CD4-positive, CD25-positive, alpha-beta regulatory T cell (primary cell): ENCODE measurements around the gene RASL12. TPM values are rescaled to one million over a fixed set of nuclear protein-coding genes. Genes with fewer than 3 reads are reported as not detected.

Source experiments
- ATAC-seq, 2 donors: fragments of 150-1000 bp; cut with Tn5 transposase; one replicate each; pipeline ENCODE4 v1.10.0; 2021; ENCODE audit warnings: low read depth in 2 of 2, moderate number of reproducible peaks in 2 of 2, moderate library complexity in 1 of 2
- DNase-seq, 3 donors: peaks; one replicate each; pipeline versions ENCODE4 v3.0.0 to v3.0.0-alpha.2; 2012 to 2022; ENCODE audit warnings: mixed read lengths in 1 of 3
- H3K27ac ChIP-seq: one replicate; pipeline ENCODE4 v1.7.0; 2013; ENCODE audit warnings: mild to moderate bottlenecking, low read length; ENCODE audit not compliant: insufficient read depth, poor library complexity, severe bottlenecking
- H3K27me3 ChIP-seq: one replicate; pipeline ENCODE4 v1.7.0; 2013; ENCODE audit warnings: low read length; ENCODE audit not compliant: control insufficient read depth, insufficient read depth
- H3K36me3 ChIP-seq: one replicate; pipeline ENCODE4 v1.7.0; 2013; ENCODE audit warnings: mild to moderate bottlenecking, low read length, moderate library complexity; ENCODE audit not compliant: control insufficient read depth, insufficient read depth
- H3K4me1 ChIP-seq: 2 replicates; pipeline ENCODE4 v1.7.0; 2013; ENCODE audit warnings: mild to moderate bottlenecking, low read length; ENCODE audit not compliant: insufficient read depth, control insufficient read depth, poor library complexity, severe bottlenecking
- H3K4me3 ChIP-seq: one replicate; pipeline ENCODE4 v1.7.0; 2013; ENCODE audit warnings: low read depth, mild to moderate bottlenecking, low read length, moderate library complexity
- H3K9me3 ChIP-seq, 2 experiments: 1 replicate in 1 of 2; 2 replicates in 1 of 2; pipeline ENCODE4 v1.7.0; 2013; ENCODE audit warnings: low read length in 2 of 2, mild to moderate bottlenecking in 1 of 2, moderate library complexity in 1 of 2; ENCODE audit not compliant: control insufficient read depth in 2 of 2
- H3K27ac Mint-ChIP-seq, 3 donors: one replicate each; pipeline ENCODE4 v1.8.0; 2020 to 2022; ENCODE audit warnings: mild to moderate bottlenecking in 3 of 3, mixed read lengths in 3 of 3, moderate library complexity in 2 of 3
- H3K27me3 Mint-ChIP-seq: one replicate; pipeline ENCODE4 v1.8.0; 2022; ENCODE audit warnings: mild to moderate bottlenecking, mixed read lengths
- H3K36me3 Mint-ChIP-seq: one replicate; pipeline ENCODE4 v1.8.0; 2020; ENCODE audit warnings: mixed read lengths
- H3K4me1 Mint-ChIP-seq, 4 donors: one replicate each; pipeline ENCODE4 v1.8.0; 2020 to 2022; ENCODE audit warnings: mixed read lengths in 4 of 4, mild to moderate bottlenecking in 1 of 4
- H3K4me3 Mint-ChIP-seq, 4 donors: one replicate each; pipeline ENCODE4 v1.8.0; 2020 to 2022; ENCODE audit warnings: mild to moderate bottlenecking in 4 of 4, mixed read lengths in 4 of 4, moderate library complexity in 3 of 4
- H3K9me3 Mint-ChIP-seq, 7 donors: one replicate each; pipeline ENCODE4 v1.8.0; 2020 to 2022; ENCODE audit warnings: mixed read lengths in 7 of 7, mild to moderate bottlenecking in 3 of 7, moderate library complexity in 2 of 7
- polyA plus RNA-seq, 4 donors: library from polyadenylated mRNA; unstranded; fragments of 300-500 nt; fragmentation: Illumina TruSeq; gene quantifications; one replicate each; pipeline ENCODE4 v1.2.3, GENCODE V29; 2021
- total RNA-seq: library from RNA; stranded (reverse); gene quantifications from one replicate; pipeline ENCODE4 v1.2.3, GENCODE V29; 2022

The RASL12 gene
- total RNA-seq (not detected), polyA plus RNA-seq (not detected)

DNA sequence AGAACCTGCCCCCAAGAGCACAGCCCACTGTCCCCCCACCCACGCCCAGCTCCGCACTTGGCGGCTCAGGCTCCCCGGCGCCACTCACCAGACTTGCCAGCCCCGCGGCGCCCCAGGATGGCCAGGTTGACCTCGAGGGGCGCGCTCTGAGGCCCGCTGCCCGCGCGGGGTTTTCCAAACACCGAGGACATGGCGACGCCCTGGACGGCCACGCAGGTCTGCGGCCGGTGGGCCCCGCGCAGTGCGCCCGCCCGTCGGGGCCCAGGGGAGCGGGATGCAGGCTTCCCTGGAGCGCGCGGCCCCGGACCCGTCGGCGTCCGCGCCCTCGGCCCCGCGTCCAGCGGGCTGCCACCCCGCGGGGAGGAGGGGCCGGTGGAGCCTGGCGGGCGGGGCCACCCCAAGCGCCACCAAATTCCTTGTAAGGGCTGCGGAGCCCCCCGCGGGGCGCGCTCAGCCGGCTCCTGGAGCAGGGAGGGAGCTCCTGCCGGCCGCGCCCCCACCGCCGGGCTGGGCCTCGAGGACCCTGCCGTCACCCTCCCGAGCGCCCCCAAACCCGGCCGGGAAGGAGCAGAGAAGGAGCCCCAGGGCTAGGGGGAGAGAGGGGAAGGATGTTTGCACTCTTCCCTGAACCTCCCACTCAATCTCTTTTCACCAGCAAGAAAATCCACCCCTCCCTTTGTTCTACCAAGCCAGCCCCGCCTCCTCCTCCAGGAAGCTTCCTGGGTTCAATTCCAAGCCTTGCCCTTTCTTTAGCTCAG lies at the start of gene RASL12:
Gene RASL12, minus strand, starts transcription at position 347 of the 758 bp plus-strand sequence. Its CDS starts 156 bp downstream, at position 191.
- DNase-seq (no peak), ATAC-seq (no peak)
- no peaks in the 10 kb centered on the region for H3K9me3 Mint-ChIP-seq
- H3K4me1 Mint-ChIP-seq, result peaks cover 0 to 12% (median 0%) of the 10 kb centered on the region in 4 donors
- H3K36me3 Mint-ChIP-seq, result no peaks in the 10 kb centered on the region
- H3K4me3 ChIP-seq, result no peak within 1 kb of the TSS
- H3K27ac ChIP-seq, result no peak within 1 kb of the TSS
- no peaks in the 10 kb centered on the region for H3K9me3 ChIP-seq
- peaks cover 41% of the 10 kb centered on the region for H3K27me3 Mint-ChIP-seq
- no peaks in the 10 kb centered on the region for H3K4me1 ChIP-seq
- H3K27ac Mint-ChIP-seq, result no peak within 1 kb of the TSS
- H3K4me3 Mint-ChIP-seq, result peak within 1 kb of the TSS in 2 of 4 donors; percentile 56 to 69
- peaks cover 14% of the 10 kb centered on the region for H3K27me3 ChIP-seq
- no peaks in the 10 kb centered on the region for H3K36me3 ChIP-seq

DNA sequence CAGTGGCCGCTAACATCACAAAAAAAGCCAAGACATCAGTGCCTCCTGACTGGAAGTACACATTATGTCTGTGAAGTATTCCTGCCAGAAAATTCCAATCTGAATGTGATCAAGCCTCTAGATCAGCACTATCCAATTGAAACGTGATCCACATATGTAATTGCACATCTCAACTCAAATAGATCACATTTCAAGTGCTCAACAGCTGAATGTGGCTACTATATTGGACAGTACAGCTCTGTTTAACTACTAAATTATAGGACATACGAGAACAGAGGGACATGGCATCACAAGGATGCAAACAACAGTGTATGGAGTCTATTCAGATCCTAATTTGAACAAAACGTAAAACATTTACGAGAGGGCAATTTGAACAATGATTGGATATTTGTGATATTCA lies 47.8 kb upstream of the RASL12 start:
- ATAC-seq (no peak), DNase-seq (no peak)
- Histone ChIP-seq H3K27ac (no peak overlapping the region), H3K4me1 (no peaks in the 10 kb centered on the region), H3K4me3 (no peak overlapping the region), H3K9me3 (no peaks in the 10 kb centered on the region), H3K27me3 (no peaks in the 10 kb centered on the region), H3K36me3 (peaks cover 72% of the 10 kb centered on the region)
- Mint-ChIP-seq H3K9me3 (no peaks in the 10 kb centered on the region), H3K36me3 (peaks cover 51% of the 10 kb centered on the region), H3K27ac (no peak overlapping the region), H3K4me1 (peaks cover 0 to 7% (median 2%) of the 10 kb centered on the region in 4 donors), H3K4me3 (no peak overlapping the region), H3K27me3 (no peaks in the 10 kb centered on the region)

GRCh38 chr15:65115086-65115485 lies 47.3 kb upstream of the RASL12 start, which contains the start of gene UBAP1L:
Gene UBAP1L (minus strand): TSS chr15:65115200. CDS start chr15:65106215, 8,985 bp downstream.
- Mint-ChIP-seq H3K4me3 (no peak within 1 kb of the TSS), H3K27ac (no peak within 1 kb of the TSS), H3K27me3 (no peaks in the 10 kb centered on the region), H3K4me1 (peaks cover 0 to 7% (median 2%) of the 10 kb centered on the region in 4 donors), H3K36me3 (peaks cover 51% of the 10 kb centered on the region), H3K9me3 (no peaks in the 10 kb centered on the region)
- DNase-seq (no peak), ATAC-seq (no peak)
- no peaks in the 10 kb centered on the region for H3K9me3 ChIP-seq
- H3K36me3 ChIP-seq, result peaks cover 72% of the 10 kb centered on the region
- no peak within 1 kb of the TSS for H3K4me3 ChIP-seq
- no peak within 1 kb of the TSS for H3K27ac ChIP-seq
- H3K4me1 ChIP-seq, result no peaks in the 10 kb centered on the region
- no peaks in the 10 kb centered on the region for H3K27me3 ChIP-seq

- H3K27ac Mint-ChIP-seq, result peak overlapping the region in 2 of 3 donors; percentile 10 to 21
- DNase-seq (no peak), ATAC-seq (no peak)
- H3K9me3 ChIP-seq, result no peaks in the 10 kb centered on the region
- H3K9me3 Mint-ChIP-seq, result no peaks in the 10 kb centered on the region
- H3K36me3 ChIP-seq, result peaks cover 34% of the 10 kb centered on the region
- no peak overlapping the region for H3K4me3 ChIP-seq
- peak overlapping the region; percentile 33 for H3K27ac ChIP-seq
- H3K4me1 Mint-ChIP-seq, result peaks cover 0 to 7% (median 4%) of the 10 kb centered on the region in 4 donors
- H3K4me1 ChIP-seq, result no peaks in the 10 kb centered on the region
- H3K27me3 ChIP-seq, result no peaks in the 10 kb centered on the region
- H3K27me3 Mint-ChIP-seq, result no peaks in the 10 kb centered on the region
- H3K4me3 Mint-ChIP-seq, result no peak overlapping the region
- peaks cover 39% of the 10 kb centered on the region for H3K36me3 Mint-ChIP-seq
Observed at GRCh38 chr15:65110676-65111292, 43.0 kb upstream of the RASL12 start.

DNA sequence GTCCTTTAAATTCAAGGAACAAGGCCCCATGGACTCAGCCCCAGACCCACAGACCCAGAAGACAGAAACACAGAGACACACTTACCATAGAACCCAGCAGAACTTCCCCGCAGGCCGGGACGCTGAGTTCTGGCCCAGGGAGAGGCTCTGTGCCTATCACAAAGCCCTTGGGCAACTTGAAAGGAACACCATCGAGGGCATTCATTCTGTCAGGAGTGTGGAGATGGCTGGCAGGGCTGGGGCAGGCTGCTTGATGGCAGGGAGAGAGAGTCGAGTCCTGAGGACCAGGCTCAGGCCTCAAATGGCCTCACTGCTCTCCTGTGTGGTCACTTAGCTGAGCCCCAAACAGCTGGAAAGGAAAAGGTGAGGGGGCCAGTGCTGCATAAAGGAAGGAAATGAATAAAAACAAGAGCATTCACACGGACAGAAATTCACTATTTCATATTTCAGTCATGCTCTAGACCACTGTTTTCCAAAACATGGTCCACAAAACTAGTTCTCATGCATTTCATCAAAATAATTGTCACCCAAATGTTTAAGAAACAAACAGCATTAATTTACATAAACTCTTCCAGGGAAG lies 38.3 kb upstream of the RASL12 start:
- no peak for ATAC-seq
- H3K36me3 Mint-ChIP-seq, result peaks cover 31% of the 10 kb centered on the region
- Histone ChIP-seq H3K27ac (no peak overlapping the region), H3K4me1 (no peaks in the 10 kb centered on the region), H3K9me3 (no peaks in the 10 kb centered on the region), H3K27me3 (no peaks in the 10 kb centered on the region), H3K36me3 (peaks cover 13% of the 10 kb centered on the region), H3K4me3 (no peak overlapping the region)
- H3K4me1 Mint-ChIP-seq, result peaks cover 0 to 7% (median 5%) of the 10 kb centered on the region in 4 donors
- peak overlapping the region in 1 of 3 donors; percentile 75 for H3K27ac Mint-ChIP-seq
- no peak for DNase-seq
- H3K27me3 Mint-ChIP-seq, result no peaks in the 10 kb centered on the region
- no peaks in the 10 kb centered on the region for H3K9me3 Mint-ChIP-seq
- H3K4me3 Mint-ChIP-seq, result no peak overlapping the region

DNA sequence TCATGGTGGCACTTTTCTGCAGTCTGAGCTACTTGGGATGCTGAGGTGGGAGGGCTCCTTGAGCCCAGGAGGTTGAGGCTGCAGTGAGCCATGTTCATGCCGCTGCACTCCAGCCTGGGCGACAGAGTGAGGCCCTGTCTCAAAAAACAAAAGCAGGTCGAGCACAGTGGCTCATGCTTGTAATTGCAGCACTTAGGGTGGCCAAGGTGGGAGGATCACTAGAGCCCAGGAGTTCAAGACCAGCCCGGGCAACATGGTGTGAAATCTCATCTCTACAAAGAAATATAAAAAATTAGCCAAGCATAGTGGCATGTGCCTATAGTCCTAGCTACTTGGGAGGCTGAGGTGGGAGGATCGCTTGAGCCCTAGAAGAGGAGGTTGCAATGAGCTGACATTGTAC lies 37.2 kb upstream of the RASL12 start:
- DNase-seq, result no peak
- ATAC-seq, result no peak
- Mint-ChIP-seq H3K4me3 (no peak overlapping the region), H3K9me3 (no peaks in the 10 kb centered on the region), H3K27me3 (no peaks in the 10 kb centered on the region), H3K36me3 (peaks cover 33% of the 10 kb centered on the region), H3K4me1 (peaks cover 0 to 7% (median 5%) of the 10 kb centered on the region in 4 donors), H3K27ac (no peak overlapping the region)
- peaks cover 21% of the 10 kb centered on the region for H3K36me3 ChIP-seq
- H3K27ac ChIP-seq, result no peak overlapping the region
- no peaks in the 10 kb centered on the region for H3K9me3 ChIP-seq
- H3K4me1 ChIP-seq, result no peaks in the 10 kb centered on the region
- H3K4me3 ChIP-seq, result no peak overlapping the region
- no peaks in the 10 kb centered on the region for H3K27me3 ChIP-seq

DNA sequence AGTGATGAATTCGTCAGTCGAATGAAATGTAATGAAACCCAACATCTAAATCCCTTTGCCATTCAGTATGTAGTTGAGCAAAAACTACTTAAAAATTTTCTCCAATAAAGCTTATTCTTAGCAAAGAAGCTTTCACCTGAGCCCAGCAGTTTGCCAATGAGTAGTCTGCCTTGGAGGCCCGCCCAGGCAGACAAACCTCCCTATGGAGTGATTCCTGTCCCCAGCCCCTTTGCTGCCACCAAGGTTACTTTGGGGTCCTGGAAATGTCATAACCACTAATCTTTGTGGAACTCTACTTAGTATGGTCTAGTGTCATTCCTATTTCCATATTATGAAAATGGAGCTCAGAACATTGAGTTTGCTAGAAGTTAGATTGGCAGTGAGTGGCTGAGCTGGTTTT lies 35.1 kb upstream of the RASL12 start:
- no peak overlapping the region for H3K4me3 ChIP-seq
- peaks cover 40% of the 10 kb centered on the region for H3K36me3 Mint-ChIP-seq
- H3K9me3 ChIP-seq, result no peaks in the 10 kb centered on the region
- H3K27ac Mint-ChIP-seq, result peak overlapping the region in 1 of 3 donors; percentile 13
- no peaks in the 10 kb centered on the region for H3K27me3 Mint-ChIP-seq
- no peaks in the 10 kb centered on the region for H3K4me1 ChIP-seq
- peaks cover 36% of the 10 kb centered on the region for H3K36me3 ChIP-seq
- DNase-seq, result no peak
- H3K4me3 Mint-ChIP-seq, result no peak overlapping the region
- no peaks in the 10 kb centered on the region for H3K27me3 ChIP-seq
- H3K4me1 Mint-ChIP-seq, result peaks cover 0 to 5% (median 1%) of the 10 kb centered on the region in 4 donors
- no peak overlapping the region for H3K27ac ChIP-seq
- ATAC-seq, result no peak
- H3K9me3 Mint-ChIP-seq, result no peaks in the 10 kb centered on the region
